Eye (tissue), 1 donor: ENCODE results near the gene TREX2.
"Not testable (repeated sequence)": the region's sequence is repeated elsewhere in the genome, so short reads cannot be mapped to it uniquely, and the experiment has no call there.

Experiments
- DNase-seq: peaks from one replicate; pipeline ENCODE4 v3.0.0-alpha.2; 2015

The TREX2 gene

GRCh38 chrX:153406011-153406410 lies 39.8 kb downstream of the TREX2 start:
- DNase-seq = no peak

GRCh38 chrX:153405426-153405825 lies 40.4 kb downstream of the TREX2 start:
- no peak for DNase-seq

GRCh38 chrX:153404333-153404732 lies 41.5 kb downstream of the TREX2 start:
- not testable (repeated sequence) for DNase-seq

GRCh38 chrX:153401133-153401764 lies 44.6 kb downstream of the TREX2 start, which contains the start of gene PNMA6E:
TSS of gene PNMA6E (minus strand) at chrX:153401350. CDS start at chrX:153398849, 2,501 bp downstream.
- no peak for DNase-seq

GRCh38 chrX:153400146-153401132 lies 45.4 kb downstream of the TREX2 start:
- no peak for DNase-seq

- DNase-seq = no peak
Observed at GRCh38 chrX:153398275-153398960, 47.4 kb downstream of the TREX2 start.

- no peak for DNase-seq
Observed at GRCh38 chrX:153397256-153397960, 48.4 kb downstream of the TREX2 start.

GRCh38 chrX:153396320-153397195 lies 49.3 kb downstream of the TREX2 start:
- DNase-seq = no peak

GRCh38 chrX:153395613-153396319 lies 50.1 kb downstream of the TREX2 start:
- DNase-seq = no peak

GRCh38 chrX:153394612-153395011 lies 51.2 kb downstream of the TREX2 start:
- no peak for DNase-seq
